GM19468 (cell line): Measurements from ENCODE around the gene MYO1D.
"Not testable (repeated sequence)": the region's sequence is repeated elsewhere in the genome, so short reads cannot be mapped to it uniquely, and the experiment has no call there.

Experiments used
- ATAC-seq: cut with Tn5 transposase; IDR thresholded peaks from one replicate; pipeline ENCODE4 v1.9.1; 2021; ENCODE audit warnings: mild to moderate bottlenecking, moderate library complexity, moderate number of reproducible peaks; ENCODE audit not compliant: unreplicated experiment; ENCODE audit errors: extremely low read depth

MYO1D gene

DNA sequence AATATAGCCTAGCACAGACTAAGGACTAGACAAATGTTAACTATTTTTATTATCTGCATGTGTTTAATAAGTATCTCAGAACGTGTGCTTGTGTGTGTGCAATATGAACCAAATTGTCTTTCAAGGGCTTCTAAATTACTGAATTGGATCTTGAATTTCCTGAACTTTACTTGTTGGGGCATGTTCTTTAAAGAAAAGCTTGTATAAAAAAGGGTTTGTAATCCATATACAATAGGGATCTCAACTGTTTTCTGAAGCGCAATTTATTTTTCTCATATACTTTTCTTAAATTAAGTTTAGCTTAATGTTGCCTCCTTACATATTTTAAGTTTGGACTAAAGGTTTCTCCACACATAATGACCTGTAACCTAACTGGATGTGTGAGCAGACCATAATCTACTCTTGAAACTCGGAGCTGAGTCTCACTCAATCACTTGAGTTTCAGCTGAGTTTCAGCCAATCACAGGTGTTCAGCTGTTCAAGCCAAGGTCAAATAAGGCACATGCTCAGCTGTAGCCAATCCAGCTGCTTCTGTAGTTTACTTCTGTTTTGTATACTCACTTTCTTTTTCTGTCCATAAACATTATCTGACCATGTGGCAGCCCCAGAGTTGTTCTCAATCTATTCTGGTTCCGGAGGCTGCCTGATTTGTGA lies 317.8 kb downstream of the MYO1D start:
- ATAC-seq, result peak; percentile 83

DNA sequence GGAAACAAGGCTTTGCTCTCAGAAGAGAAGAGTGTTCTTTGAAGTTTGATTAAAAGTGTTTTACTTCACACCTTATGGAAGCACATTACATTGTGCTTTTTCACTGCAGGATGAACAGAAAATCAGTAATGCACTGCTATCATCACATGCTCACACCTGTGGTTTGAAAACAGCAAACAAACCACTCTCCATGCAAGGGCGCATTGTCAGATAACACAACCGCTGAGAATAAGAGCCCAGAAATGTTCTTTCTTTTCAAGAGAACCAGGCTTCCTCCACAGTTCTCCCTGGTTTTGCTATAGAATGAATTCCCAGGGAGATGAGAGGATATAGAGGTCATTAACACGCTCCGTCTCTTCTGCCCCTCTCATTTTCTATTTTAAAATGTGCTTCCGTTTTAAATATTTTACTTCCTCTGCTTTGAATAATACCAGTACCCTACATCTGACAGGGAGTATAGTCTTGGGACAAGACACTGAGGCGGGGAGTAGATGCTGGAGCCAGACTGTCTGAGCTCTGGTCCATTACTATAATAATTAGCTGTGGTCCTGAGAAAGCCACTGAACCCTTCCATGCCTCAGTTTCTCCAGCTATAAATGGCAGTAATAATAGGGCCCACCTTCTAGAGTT lies 318.5 kb downstream of the MYO1D start:
- ATAC-seq, result no peak

GRCh38 chr17:32555611-32556310 lies 321.2 kb downstream of the MYO1D start:
- ATAC-seq, result no peak

DNA sequence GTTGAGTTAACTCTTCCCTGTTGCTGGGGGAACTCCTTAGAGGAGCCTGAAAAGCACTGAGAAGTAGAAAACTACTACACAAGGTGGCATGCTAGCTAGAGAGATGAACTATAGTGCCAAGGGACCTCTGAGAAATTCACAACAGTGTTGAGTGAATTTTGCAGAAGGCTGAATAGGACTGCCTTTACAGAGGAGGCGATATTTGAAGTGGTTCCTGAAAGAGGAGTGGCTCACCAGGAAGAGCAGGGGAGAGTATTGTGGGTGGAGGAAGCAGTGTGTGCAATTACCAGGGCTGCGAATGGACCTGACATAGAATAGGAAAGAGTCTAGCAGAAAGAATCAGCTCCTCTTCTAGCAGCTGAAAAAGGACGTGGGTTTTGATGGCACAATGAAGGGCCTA lies 323.8 kb downstream of the MYO1D start:
- ATAC-seq, result no peak

- no peak for ATAC-seq
Measured at GRCh38 chr17:32552280-32552679, 324.6 kb downstream of the MYO1D start.

DNA sequence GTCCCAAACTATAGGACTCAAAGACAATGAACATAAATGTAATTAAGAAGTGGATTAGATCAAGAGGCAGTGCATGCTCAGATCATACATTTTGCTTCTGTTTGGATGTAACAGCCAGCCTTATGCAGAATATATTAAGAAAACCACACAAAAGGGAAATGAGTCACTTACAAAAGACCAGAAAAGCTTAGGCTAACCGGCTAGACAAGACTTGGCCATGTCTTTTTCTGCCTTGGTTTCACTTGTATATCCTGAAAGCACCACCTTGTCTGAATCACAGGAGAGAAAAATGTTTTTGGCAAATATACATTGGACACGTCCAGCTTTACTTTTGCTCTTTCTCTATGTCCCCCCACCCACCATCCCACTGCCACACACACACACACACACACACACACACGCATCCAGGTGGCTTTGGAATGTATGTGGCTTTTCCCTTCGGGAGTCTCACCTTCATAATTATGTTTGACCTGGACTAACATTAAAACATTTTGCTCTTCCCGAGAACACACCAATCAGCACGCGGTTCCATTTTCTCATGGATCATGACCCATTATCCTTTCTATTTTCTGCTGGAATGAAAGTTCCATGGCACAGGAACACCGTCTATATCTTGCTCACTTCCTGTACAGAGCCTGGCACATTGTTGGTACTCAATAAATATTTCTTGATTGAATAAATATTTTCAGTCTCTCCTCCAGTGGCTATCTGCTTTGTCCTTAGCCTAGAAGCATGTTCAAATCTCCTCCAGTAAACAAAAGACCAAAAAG lies 325.6 kb downstream of the MYO1D start:
- no peak for ATAC-seq

- no peak for ATAC-seq
Measured at GRCh38 chr17:32549559-32549958, 327.4 kb downstream of the MYO1D start.

GRCh38 chr17:32546031-32546444 lies 330.9 kb downstream of the MYO1D start:
- no peak for ATAC-seq

- ATAC-seq, result no peak
Measured at GRCh38 chr17:32542186-32542585, 334.7 kb downstream of the MYO1D start.

DNA sequence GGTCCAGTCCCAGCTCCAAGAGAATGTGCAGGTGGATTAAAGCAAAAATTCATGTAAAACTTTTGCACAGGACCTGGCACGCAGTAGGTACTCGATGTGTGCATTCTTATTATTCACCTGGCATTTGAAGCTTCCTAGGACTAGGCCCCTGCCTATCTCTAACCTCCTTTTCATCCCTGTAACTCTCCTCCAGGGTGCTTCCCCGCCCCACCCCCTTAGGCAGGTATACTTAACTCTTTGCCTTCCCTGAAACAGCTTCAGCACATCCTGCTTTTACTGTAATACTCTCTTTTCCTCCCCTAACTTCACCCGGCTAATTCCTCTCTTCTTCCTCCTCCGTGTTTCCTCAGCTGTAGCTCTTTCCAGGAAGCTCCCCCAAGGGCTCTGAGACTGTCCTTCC lies 335.3 kb downstream of the MYO1D start:
- no peak for ATAC-seq

DNA sequence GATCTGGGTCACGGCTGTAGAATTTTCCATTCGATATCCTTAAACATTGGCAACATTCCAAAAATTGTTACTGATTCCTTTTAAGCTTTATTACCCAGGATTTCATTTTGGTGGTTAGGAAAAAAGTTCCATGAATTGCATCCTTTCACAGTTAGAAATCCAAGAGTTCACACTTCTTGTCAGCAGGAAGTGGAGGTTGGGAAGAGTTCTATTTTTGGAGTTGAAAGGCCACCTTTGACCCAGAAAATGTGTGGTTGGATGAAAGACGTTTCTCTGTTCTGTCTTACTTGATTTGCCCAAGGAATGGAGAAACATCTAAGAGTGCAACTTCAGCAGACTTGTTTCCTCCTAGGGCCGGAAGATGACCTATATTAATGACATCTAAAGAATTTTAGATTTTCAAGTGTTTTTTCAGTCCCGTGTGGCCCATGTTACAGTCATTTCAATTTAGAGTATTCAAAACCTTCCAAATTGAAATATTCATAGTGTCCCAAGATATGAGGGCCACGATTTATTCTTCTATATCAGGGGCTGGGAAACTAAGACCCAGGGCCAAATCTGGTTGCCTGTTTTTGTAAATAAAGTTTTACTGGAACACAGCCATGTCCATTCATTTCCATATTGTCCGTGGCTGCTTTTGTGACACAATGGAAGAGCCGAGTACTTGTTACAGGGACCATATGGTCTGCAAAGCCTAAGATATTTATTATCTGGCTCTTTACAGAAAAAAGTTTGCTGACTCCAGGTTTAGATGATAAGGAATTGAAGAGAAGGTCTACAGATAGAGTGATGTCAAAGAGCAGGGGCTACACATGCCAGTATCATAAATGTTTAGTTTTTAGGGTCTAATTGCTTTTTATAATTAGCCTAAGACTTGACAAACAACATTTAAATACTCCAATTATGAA lies 339.9 kb downstream of the MYO1D start:
- no peak for ATAC-seq

- no peak for ATAC-seq
Measured at GRCh38 chr17:32533296-32533695, 343.6 kb downstream of the MYO1D start.

DNA sequence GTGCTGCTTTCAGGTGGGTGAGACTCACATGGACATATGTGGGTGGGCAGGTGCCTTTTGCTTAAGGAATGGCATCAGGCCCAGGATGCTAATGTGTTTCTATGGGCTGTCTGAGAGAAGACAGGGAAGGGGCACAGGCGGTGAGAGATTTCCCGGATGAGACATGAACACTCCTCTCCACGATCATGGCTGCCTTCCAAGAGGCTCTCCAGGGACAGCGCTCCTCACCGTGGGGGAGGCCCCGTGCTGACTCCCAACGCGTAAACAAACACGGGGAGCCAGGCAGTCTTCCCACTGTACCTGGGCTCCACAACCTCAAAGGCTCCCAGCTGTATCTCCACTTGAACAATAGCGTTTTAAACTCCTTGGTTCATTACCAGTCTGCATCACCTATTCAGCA lies 347.3 kb downstream of the MYO1D start:
- ATAC-seq, result no peak

DNA sequence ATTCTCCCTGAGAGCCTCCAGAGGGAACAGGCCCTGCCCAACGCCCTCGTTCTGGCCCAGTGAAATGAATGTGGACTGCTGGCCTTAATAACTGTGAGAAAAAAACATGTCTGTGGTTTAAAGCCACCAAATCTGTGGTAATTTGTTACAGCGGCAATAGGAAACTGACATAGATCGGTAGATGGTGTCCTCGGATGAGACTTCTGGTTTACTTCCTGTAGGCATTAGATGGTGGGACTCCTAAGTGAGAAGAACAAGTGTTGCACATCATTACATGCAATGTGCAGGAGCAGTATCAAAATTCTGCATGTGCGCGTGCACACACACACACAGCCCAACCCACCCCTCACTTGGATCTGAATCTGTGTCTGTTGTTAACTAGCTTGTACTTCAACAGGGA lies 348.1 kb downstream of the MYO1D start:
- no peak for ATAC-seq

- no peak for ATAC-seq
Measured at GRCh38 chr17:32527146-32527545, 349.8 kb downstream of the MYO1D start.

GRCh38 chr17:32525122-32525521 lies 351.8 kb downstream of the MYO1D start:
- ATAC-seq, result no peak

- not testable (repeated sequence) for ATAC-seq
Measured at GRCh38 chr17:32524553-32524880, 352.4 kb downstream of the MYO1D start.

- peak; percentile 16 for ATAC-seq
Measured at GRCh38 chr17:32523827-32524552, 352.9 kb downstream of the MYO1D start.

- ATAC-seq, result no peak
Measured at GRCh38 chr17:32523017-32523680, 353.8 kb downstream of the MYO1D start.
